GM10266 (cell line): Measurements from ENCODE around the gene TBL1X.

Experiments used
- DNase-seq: peaks from one replicate; pipeline ENCODE4 v3.0.0; 2012; ENCODE audit errors: extremely low spot score
- TF ChIP-seq, protein P1 (sequence below): IDR thresholded peaks from 2 replicates; pipeline ENCODE4 v1.5.1; 2012; ENCODE audit warnings: mild to moderate bottlenecking, low read depth; ENCODE audit not compliant: control insufficient read depth, insufficient read depth; ENCODE audit errors: missing control alignments

TBL1X gene

DNA sequence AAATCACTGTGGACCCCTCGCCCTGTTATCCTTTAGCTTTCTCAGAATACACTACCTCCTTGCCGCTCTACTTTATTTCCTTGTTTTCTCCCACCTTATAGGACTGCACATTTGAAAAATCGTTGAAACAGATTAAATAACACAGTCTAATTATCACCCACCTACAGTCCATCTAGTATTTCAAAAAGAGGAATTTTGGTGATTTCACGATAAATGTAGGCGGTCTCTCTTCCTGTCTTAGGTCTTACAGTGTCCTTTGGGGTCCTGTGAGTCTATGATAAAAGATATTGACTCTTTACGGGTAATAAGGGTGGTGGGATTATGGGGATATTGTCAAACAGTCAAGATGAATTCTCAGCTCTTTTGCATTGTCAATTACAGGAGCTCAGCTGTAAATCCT is 2.4 kb upstream of the TBL1X start:
- no peak for DNase-seq
- TF ChIP-seq, protein P1, sequence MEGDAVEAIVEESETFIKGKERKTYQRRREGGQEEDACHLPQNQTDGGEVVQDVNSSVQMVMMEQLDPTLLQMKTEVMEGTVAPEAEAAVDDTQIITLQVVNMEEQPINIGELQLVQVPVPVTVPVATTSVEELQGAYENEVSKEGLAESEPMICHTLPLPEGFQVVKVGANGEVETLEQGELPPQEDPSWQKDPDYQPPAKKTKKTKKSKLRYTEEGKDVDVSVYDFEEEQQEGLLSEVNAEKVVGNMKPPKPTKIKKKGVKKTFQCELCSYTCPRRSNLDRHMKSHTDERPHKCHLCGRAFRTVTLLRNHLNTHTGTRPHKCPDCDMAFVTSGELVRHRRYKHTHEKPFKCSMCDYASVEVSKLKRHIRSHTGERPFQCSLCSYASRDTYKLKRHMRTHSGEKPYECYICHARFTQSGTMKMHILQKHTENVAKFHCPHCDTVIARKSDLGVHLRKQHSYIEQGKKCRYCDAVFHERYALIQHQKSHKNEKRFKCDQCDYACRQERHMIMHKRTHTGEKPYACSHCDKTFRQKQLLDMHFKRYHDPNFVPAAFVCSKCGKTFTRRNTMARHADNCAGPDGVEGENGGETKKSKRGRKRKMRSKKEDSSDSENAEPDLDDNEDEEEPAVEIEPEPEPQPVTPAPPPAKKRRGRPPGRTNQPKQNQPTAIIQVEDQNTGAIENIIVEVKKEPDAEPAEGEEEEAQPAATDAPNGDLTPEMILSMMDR, result no peak

DNA sequence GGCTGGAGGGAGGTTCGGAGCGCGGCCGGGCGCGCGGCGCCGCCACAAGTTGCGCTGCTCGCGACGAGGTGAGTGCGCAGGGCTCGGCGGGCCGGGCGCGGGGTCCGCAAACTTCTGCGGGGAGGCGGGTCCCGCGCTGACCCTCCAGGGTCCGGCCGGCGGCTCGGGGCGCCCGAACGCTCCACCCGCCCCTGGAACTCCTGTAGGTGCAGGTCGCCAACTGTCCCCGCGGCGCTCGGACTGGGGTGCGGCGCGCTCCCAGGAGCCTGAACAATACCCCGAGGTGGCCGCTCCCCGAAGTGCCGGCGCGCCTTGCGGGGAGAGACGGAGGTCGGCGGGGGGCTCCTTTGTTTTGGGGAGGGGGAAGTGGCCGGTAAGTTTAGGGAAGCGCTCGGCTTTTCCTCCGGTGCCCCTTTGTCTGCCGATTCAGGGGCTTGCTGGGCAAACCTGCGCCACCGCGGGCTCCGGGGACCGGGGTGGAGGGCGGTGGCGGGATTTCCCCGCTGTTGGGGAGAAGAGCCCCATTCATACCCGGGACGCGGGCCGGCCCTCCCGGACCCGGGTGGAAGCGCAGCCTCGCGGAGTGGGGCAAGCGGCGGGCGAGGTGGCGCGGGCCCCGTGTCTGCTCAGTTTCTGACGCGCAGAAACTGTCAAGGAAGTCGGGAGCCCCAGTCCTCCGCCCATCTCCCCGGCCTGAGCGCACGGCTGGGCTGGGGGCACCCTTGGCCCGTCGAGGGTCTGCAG is 694 bp downstream of the TBL1X start:
- TF ChIP-seq, protein P1, result no peak
- peak; percentile 14 for DNase-seq

DNA sequence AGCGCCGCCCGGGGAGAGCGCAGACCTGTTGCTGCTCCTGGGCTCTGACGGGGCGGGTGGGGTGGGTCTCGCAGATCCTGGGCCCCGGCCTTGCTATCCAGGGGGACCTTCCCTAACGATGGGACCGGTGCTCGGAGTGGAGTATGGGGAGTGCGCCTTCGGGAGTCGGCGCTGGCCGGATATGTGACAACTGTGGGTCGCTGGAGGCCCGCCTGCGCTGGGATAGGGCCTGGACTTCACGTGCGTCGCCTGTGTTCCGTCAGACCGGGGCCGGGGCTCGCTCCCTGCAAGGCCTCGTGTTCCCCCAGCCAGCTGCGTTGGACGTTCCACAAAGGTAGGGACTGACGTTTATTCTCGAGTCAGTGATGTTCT is 1.3 kb downstream of the TBL1X start:
- TF ChIP-seq, protein P1, result no peak
- peak; percentile 7 for DNase-seq

DNA sequence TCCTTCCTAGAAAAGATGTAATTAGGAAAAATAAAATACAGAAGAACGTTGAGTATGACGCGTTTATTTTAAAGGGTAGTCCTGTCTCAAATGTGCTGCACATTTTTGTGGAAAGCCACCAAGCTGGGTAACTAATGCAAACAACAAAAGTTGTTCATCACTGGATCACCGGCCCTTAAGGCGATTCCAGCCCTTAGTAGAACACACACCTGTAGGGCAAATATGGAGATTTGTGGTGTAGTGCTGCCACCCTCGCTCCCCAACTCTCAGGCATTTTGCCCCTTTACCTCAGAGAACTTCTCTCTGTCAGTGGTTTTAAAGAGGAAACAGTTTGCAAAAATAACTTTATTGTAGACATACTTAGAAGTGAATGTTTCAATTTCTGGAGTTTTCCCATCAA is 1.9 kb downstream of the TBL1X start:
- DNase-seq, result no peak

DNA sequence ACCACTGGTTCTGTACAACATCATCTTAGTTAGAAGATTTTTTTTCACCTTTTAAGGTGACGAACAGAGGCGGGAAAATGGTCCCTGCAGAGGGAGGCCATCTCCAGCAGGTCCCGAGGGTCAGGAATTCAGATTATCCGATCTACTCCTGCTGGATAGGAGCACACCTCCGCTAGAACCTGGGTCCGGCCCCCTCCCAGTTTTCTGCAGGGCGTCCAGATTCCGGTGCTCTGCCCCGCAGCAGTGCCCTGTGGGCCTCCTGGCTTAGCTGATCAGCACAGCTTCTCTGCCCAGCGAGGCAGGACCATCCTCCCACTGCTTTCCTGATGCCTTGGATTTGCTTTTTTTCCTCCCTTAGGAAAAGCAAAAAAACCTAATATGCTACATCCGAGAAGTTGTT is 2.3 kb downstream of the TBL1X start:
- DNase-seq, result no peak
- TF ChIP-seq, protein P1, result no peak

More for the DNA sequence above, 1.9 kb downstream of the TBL1X start:
- TF ChIP-seq, protein P1, result no peak

DNA sequence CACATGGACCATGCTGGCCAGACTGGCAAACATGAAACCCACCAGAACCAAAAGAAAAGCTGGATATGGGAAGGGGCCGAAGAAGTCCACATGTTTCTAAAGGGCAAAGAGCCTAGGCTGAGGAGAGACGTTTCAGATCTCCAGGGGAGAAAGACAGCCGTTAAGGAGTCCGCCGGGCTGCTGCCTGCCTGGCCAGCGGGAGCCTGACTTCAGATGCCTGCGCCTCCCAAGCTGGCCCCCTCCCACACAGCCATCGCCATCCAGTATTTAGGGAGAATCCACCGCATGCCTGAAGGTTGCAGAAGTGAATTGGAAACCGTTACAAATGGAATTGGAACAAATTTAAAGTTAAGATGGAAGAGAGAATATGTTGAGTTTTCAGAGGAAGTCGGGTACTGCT is 2.9 kb downstream of the TBL1X start:
- TF ChIP-seq, protein P1, result no peak
- no peak for DNase-seq

DNA sequence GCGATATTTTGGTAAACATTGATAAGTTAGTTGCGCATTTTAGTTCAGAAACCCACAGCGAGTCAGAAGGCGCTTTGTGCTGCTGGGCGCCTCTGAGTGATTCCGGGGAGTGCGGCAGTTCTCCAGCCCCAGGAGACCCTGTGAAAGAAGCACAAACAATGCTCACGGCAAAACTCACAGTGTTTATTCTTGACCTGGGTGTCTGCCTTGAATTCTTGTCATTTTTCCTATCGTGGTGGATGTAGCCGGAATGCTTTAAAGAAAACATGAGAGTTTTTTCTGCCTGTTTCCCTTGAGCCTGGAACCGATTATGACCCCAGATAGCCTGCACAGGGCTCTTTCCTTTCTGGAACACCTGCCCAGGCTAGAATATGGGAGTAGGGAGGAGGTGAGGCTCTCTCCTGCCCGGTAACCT is 6.7 kb downstream of the TBL1X start:
- TF ChIP-seq, protein P1, result no peak
- no peak for DNase-seq
